Endothelial cell of umbilical vein (primary cell): ENCODE measurements around the gene PDLIM5.

Source experiments
- EZH2 ChIP-seq: IDR thresholded peaks from 2 replicates; pipeline ENCODE4 v1.6.1; 2012; ENCODE audit warnings: borderline replicate concordance, low read depth, mild to moderate bottlenecking, moderate library complexity, low read length, inconsistent platforms; ENCODE audit not compliant: severe bottlenecking
- POLR2A ChIP-seq: IDR thresholded peaks from 2 replicates; pipeline ENCODE4 v1.6.1; 2012; ENCODE audit warnings: low read depth, mild to moderate bottlenecking, control low read depth, low read length

GRCh38 chr4:94673961-94674360 is 222.2 kb downstream of the PDLIM5 start:
- TF ChIP-seq POLR2A, result no peak
- TF ChIP-seq EZH2, result no peak
